HCEC 1CT (cell line): ENCODE data around the gene RET.

Source experiments
- DNase-seq: peaks from one replicate; pipeline ENCODE4 v3.0.0-alpha.2; 2017

RET gene

GRCh38 chr10:43123361-43124093 is 46.7 kb downstream of the RET start:
- DNase-seq, result no peak

DNA sequence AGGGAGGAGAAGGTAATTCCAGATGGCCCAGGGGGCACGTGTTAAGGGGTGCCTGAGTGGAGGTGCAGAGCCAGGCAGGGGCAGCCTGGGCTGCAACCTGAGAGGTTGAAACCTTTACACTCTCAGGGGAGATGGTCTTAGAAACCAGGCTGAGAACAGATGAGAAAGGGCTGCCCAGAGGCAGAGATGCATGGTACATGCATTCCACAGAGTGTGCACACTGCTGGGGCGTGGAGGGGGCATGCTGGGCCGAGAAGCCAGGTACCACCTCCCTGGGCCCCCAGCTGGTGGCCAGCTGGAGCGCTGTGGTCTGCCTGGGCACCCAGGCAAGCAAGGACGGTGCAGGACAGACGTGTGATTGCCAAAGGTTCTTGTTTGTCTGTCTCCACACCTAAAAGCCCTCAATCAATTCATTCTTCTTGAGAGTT is 47.2 kb downstream of the RET start:
- no peak for DNase-seq

GRCh38 chr10:43124574-43125273 is 47.9 kb downstream of the RET start:
- DNase-seq, result no peak

- no peak for DNase-seq
Measured at GRCh38 chr10:43125274-43125845, 48.5 kb downstream of the RET start.

DNA sequence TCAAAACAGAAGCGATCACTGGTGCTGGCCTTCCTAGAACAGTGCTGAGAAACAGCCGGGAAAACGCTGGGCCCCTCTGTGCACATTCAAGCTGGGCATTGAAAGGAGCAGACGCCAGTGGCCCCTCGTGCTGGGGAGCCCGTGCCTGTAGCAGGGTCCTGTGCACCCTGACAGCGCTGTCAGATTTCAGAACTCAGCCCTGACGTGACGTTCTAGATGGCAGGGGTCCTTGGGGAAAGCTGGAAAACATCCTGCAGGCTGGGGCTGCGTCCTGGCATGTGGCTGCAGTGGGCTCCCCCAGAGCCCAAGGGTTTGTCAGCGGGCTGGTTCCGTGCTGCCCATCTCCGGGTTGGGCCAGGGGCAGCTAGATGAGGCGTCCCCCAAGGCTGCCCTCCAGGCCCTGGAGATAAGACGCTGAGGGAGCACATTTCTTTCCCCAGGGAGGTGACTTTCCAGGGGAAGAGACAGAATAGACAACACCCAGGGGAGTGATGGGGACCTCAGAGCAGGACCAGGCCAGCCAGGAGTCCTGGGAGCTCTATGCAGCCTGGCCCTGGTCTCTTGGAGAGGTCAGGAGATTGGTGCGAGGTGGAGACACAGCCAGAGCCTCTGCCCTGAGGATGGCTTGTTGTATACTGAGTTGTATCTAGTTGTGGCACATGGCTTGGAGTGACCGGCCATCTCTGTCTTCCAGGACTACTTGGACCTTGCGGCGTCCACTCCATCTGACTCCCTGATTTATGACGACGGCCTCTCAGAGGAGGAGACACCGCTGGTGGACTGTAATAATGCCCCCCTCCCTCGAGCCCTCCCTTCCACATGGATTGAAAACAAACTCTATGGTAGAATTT is 49.2 kb downstream of the RET start:
- DNase-seq, result no peak

- no peak for DNase-seq
Measured at GRCh38 chr10:43126759-43127424, 50.0 kb downstream of the RET start.

DNA sequence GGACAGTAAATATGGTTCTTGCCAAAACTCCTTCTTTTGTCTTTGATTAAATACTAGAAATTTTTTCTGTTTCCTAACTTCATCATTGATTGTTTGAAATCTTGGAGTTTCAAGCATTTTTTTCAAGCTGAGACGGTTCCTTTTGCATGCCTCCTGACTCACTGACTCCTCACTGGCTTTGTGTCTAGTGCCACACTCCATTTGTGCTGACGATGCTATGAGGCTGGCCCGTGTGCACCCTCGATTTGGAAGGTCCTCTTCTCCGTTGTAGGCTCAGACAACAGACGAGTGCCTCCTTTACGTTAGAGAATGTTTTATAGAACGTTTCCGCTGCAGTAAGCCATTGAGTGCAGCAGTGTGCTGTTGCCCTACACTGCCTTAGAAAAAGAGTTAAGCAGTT is 50.6 kb downstream of the RET start:
- no peak for DNase-seq

- no peak for DNase-seq
Measured at GRCh38 chr10:43128331-43128730, 51.5 kb downstream of the RET start.

GRCh38 chr10:43128958-43129706 is 52.3 kb downstream of the RET start:
- peak; percentile 96 for DNase-seq

DNA sequence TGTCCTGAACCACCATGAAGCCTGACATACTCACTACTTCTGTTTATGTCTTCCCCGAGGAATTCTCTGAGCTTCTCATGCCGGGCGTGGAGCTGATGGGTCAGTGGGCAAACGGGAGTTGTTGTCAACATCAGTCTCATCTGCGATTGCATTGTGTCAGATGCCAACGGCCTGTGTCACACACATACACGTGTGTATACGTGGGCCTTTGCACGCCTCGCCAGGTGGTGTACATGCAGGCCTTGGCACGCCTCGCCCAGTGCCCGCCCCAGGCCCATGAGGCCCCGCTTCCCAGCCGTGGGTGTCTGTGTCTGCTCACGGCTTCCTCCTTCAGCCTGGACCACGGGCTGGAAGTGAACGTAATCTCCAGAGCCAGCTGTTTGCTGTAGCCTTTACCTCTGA is 53.9 kb downstream of the RET start:
- DNase-seq, result no peak

- DNase-seq, result no peak
Measured at GRCh38 chr10:43131256-43131655, 54.4 kb downstream of the RET start.

GRCh38 chr10:43131906-43132305 is 55.0 kb downstream of the RET start:
- DNase-seq, result no peak

GRCh38 chr10:43132867-43133787 is 56.3 kb downstream of the RET start:
- DNase-seq, result no peak

DNA sequence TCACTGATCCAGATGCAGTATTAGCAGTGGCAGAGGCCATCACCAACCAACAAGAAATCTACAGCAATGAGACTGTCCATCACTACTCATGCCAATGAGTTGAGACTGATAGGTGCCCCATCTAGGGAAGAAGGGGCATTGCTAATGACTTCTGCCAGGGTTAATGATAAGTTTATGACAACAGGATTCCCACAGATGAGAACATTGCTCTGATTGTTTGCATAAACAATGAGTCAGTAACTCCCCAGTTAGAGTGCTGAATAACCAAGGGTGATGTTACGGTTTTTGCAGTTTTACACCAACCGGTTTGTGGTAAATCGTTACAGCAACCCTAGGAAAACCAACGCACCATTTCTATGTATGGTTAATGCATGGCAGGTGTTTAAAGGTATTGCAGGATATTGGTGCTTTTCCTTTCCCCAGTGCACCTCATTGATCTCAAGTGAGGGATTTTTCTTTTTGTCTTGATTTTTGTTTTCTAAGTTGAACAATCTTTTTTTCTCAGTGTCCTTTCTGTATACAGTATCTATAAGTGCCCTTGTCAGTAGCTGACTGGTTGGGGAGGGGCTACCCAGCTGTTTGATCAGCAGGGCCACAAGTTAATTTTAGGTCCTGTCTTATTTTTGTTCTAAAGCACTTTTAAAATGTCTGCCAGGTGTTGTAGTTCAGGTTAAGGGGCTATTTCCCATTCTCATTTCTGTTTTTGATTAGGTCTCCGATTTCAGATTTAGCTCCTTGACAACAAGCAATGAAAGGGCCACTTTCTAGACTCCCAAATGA is 57.4 kb downstream of the RET start:
- no peak for DNase-seq

DNA sequence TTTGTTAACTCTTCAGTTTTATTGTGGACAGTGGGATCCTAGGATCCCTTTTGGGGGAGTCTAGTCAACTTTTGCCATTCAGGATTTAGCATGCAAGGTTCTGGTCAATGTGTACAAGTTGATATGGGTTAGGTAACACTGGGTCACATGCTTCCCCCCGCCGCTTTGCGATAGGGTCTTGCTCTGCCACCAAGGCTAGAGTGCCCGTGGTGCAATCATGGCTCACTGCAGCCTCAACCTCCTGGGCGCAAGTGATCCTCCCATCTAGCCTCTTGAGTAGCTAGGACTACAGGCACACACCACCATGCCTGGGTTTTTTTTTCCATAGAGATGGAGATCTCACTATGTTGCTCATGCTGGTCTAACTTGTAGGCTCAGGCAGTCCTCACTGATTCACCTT is 58.2 kb downstream of the RET start:
- DNase-seq, result no peak

DNA sequence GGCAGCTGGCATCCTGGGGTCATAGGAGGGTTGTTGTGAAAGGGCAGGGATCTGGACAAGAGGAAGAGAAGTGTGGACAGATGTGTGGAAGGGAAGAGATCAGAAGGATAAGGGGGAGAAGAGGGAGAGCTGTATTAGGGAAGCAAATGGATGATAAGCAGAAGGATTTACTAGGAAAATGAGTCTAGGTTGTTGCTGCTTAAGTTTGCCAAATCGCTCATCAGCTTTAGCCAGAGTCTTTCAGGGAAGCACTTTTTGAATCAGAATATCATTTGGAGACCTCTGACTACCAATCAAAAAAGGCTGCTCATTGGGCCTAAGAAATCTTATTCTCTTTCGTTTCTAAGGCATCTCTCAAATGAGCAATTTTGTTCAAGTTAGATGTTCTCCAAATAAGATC is 58.8 kb downstream of the RET start:
- DNase-seq, result no peak

DNA sequence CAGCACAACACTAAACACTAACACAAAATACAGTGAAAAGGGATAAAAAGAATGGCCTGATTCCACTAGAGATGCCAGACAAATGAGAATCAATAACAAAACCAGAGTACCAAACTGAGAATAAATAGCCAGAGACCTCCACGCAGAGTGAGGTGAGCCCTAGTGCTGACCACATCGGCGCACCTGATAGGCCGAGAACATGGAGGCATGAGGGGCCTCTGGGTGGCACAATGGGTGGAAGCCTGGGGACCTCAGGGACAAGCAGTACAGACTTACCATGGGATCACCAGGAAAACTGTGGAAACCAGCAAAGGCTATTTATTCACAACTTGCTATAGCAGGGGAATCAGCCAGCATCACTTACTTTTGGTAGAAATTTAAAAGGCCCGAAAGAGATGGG is 59.6 kb downstream of the RET start:
- DNase-seq, result no peak

- peak; percentile 33 for DNase-seq
Measured at GRCh38 chr10:43136995-43137716, 60.3 kb downstream of the RET start.

GRCh38 chr10:43137717-43138020 is 60.8 kb downstream of the RET start:
- DNase-seq, result peak; percentile 11
